M059J (cell line): ENCODE measurements around the gene IDH3G. TPM values are rescaled to one million over a fixed set of nuclear protein-coding genes. Genes with fewer than 3 reads are reported as not detected.
"Not testable (repeated sequence)": the region's sequence is repeated elsewhere in the genome, so short reads cannot be mapped to it uniquely, and the experiment has no call there.

ENCODE experiments used
- DNase-seq: peaks from one replicate; pipeline ENCODE4 v3.0.0-alpha.2; 2012; ENCODE audit warnings: low read depth
- total RNA-seq: library from RNA; depleted of rRNA; stranded (reverse); fragments of >200 nt; shearing (Covaris generic); gene quantifications from 2 replicates; pipeline ENCODE4 v1.2.3, GENCODE V29; 2014; rRNA removed

The IDH3G gene
- 131 and 165 TPM in 2 replicates for total RNA-seq

DNA sequence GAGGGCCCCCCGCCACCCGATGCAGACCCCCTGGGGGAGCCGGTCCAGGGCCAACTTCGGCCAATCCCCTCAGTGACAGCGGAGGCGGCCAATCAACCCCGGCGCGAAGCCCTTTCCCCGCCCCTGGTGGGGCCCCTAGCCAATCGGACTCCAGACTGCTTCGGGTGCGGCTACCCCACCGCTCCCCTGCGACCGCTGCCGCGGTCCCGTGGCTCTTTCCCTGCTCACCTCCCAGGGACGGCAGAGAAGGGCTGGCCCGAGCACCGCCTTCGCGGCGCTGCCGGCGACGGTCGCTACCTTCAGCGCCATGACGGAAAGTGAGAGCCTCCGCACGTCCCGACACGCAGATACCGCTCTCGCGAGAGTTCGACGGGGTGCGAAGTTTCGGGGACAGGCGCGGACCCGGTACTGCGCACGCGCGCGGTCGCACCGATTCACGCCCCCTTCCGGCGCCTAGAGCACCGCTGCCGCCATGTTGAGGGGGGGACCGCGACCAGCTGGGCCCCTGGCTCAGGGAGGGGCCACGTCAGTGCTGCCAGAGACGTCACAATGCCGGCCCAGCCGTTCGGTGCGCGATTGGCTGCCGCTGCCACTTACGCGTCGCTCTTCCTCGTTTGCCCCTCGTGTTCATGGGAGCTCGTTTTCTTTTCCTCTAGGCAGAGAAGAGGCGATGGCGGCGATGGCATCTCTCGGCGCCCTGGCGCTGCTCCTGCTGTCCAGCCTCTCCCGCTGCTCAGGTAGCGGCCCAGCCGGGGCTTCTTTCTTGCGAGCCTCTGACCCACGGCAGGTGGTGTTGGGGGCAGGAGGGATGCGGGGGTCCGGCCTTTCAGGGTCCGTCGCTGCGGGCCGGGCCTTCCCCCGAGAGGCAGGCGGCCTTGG lies at the start of gene IDH3G, which contains the start of gene SSR4:
Gene IDH3G, minus strand, starts transcription at position 358 of the 879 bp plus-strand sequence. Its CDS starts 49 bp downstream, at position 309.
Gene SSR4, plus strand, starts transcription at position 651 of the 879 bp plus-strand sequence. Its CDS starts 20 bp downstream, at position 671.
- DNase-seq, result peak; percentile 96

DNA sequence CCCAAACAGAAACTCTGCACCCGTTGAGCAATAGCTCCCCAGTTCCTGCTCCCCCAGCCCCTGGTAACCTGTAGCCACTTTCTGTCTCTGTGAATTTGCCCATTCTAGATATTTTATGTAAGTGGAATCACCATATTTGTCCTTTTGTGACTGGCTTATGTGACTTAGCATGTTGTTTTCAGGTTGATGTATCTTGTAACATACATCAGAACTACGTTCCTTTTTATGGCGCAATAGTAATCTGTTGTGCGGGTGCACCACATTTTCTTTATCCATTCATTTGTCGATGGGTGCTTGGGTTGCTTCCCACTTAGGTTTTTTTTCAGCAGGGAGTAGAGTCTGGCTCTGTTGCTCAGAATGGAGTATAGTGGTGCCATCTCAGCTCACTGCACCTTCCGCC lies 42.7 kb upstream of the IDH3G start:
- DNase-seq, result no peak

DNA sequence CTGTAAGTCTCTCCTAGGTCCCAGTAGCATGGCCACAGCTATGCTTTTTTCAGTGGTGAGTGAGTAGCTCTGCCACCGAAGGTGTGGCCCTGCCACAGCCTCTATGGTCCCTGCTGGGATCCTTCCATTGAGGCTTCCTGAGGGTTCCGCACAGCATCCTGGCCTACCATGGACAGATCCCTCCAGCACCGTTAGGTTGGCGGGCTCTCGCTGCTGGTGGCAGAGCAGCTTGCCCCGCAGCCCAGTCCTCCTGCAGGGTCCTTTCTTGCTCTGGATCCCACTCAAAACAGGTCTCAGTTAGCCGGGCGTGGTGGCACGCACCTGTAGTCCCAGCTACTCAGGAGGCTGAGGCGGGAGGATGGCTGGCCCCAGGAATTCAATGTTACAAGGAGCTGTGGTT lies 38.6 kb upstream of the IDH3G start:
- DNase-seq, result no peak

- DNase-seq, result no peak
Measured at GRCh38 chrX:153831429-153832150, 37.4 kb upstream of the IDH3G start.

GRCh38 chrX:153830640-153831428 lies 36.7 kb upstream of the IDH3G start:
- DNase-seq, result no peak

GRCh38 chrX:153829799-153830639 lies 35.8 kb upstream of the IDH3G start, which contains the start of gene PDZD4:
TSS of gene PDZD4 (minus strand) at chrX:153830544. CDS start at chrX:153830298, 246 bp downstream.
- no peak for DNase-seq

GRCh38 chrX:153829549-153829798 lies 35.3 kb upstream of the IDH3G start:
- no peak for DNase-seq

DNA sequence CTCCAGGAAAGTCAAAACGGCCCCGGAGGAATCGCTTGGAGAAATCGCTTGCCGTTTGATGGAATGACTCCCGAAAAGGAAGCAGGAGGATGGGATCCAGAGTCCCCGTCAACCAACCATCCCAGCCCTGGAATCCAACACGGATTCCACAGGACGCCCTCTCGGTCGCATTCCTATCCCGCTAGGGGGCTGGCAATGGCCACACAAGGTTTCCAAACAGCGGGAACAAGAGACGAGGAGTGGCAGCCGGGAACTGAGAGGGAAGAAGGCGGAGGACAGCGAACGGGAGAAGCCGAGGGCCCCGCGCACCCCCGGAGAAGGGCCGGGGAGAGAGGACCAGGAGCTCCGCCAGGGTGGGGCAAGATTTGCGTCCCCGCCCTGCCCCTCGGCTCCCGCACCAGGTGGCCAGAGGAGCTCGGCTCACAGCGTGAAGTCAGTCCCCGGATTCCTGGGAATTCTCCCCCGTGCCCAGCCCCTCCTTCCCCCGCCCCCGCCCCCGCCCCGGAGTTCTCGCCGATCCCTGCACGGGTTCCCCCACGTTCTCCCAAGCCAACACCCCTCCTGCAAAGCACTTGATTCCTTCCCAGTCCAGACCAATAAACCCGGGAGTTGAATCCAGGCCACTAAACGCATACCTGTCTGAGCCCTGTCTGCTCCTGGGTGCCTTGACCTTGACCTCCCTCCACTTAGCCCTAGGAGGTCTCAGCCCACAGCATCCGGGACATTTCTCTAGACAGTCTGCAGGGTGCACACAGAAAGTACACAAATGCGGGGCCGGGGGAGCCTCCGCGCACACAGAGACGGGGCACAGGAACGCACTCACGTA lies 34.8 kb upstream of the IDH3G start:
- no peak for DNase-seq

- no peak for DNase-seq
Measured at GRCh38 chrX:153828308-153828707, 34.1 kb upstream of the IDH3G start.

DNA sequence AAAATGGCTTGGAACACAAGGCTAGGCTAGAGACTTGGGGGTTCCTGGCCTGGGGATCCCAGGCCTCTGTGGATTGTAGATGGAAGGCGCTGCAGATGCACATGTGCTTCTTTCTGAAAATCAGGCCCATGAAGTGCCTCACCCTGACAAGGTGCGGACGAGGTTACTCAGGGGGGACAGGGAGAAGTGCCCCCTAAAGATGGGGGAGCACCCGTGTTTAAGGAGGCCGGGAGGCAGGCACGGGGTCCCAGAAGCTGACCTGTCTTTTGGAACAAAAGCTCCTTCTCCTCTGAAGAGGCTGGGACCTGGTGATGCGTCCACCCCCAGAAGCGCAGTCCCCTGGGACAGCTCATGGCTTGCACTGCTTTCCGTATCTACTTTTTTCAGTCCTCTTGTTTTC lies 33.7 kb upstream of the IDH3G start:
- no peak for DNase-seq

- no peak for DNase-seq
Measured at GRCh38 chrX:153827016-153827415, 32.8 kb upstream of the IDH3G start.

GRCh38 chrX:153825042-153825441 lies 30.9 kb upstream of the IDH3G start:
- no peak for DNase-seq

- no peak for DNase-seq
Measured at GRCh38 chrX:153824348-153824747, 30.2 kb upstream of the IDH3G start.

DNA sequence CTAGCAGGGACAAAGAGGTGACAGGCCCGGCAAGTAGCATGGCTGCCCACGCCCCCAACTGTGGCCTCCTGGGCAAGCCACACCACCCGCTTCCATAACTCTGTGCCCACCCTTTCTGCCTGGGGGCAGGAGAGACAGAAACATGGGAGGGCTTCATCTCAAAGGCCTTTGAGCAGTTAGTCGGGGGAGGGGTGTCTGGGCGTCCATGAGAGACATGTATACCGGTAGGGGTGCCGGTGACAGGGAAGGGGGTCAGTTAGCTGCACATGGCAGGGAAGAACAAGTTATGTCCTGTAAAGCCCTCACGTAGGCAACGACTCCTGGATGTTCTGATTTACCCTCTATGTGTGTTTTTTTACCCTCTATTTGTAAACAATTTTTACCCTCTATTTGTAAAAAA lies 26.9 kb upstream of the IDH3G start:
- DNase-seq, result no peak

- no peak for DNase-seq
Measured at GRCh38 chrX:153820601-153821000, 26.4 kb upstream of the IDH3G start.

- DNase-seq, result peak; percentile 32
Measured at GRCh38 chrX:153819384-153820040, 25.3 kb upstream of the IDH3G start.

DNA sequence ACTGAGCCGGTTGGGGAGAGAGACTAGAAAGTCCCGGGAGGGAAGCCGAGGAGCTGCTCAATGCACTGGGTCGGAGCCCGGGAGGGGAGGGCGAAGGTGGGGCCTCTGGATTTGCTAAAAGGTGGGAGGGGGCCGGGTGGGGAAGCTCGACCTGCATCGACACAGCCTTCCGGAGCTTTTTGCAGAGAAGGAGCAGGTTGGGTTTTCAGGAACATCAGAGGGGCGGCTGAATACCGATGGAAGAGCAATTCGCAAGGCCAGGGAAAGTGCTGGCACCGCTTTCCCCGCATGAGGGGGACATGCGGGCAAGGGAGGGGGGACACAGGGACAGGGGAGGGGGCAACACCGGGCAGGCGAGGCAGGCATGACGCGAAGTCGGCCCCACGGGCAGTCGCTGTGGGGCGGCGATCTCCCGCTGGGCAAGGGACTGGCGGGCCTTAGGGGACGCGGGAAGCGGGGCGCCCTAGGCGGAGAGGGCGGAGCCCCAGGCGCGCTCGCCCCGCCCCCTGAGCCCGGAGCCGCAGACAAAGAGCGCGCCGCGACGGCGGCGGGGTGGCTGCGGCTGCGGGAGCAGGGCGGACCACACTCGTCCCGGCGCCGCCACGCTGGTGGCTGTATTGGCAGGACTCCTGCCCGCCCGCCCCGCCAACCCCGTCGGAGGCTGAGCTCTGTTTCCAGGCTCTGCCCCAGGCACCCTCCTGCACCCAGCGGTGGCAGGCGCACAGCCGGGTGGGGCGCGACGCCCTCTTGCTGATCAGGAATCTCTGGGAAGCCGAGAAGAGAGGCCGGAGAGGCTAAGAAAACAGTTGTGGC lies 24.6 kb upstream of the IDH3G start:
- peak; percentile 49 for DNase-seq

- not testable (repeated sequence) for DNase-seq
Measured at GRCh38 chrX:153818064-153818463, 23.9 kb upstream of the IDH3G start.
